Effector memory CD8-positive, alpha-beta T cell (primary cell): ENCODE results near the gene HDGF.
"Not testable (repeated sequence)": the region's sequence is repeated elsewhere in the genome, so short reads cannot be mapped to it uniquely, and the experiment has no call there.

Experiments
- ATAC-seq: fragments of 150-1000 bp; cut with Tn5 transposase; replicated peaks from 2 replicates; pipeline ENCODE4 v1.10.0; 2021; ENCODE audit warnings: mild to moderate bottlenecking, moderate library complexity
- DNase-seq, 3 experiments: peaks; one replicate each; pipeline ENCODE4 v3.0.0; 2021
- H3K27ac Mint-ChIP-seq, 2 donors: one replicate each; pipeline ENCODE4 v1.8.0; 2022; ENCODE audit warnings: mild to moderate bottlenecking in 2 of 2, mixed read lengths in 2 of 2, moderate library complexity in 2 of 2
- H3K27me3 Mint-ChIP-seq, 2 donors: one replicate each; pipeline ENCODE4 v1.8.0; 2022; ENCODE audit warnings: mixed read lengths in 2 of 2
- H3K36me3 Mint-ChIP-seq: one replicate; pipeline ENCODE4 v1.8.0; 2022; ENCODE audit warnings: mild to moderate bottlenecking, moderate library complexity, mixed read lengths; ENCODE audit not compliant: insufficient read depth
- H3K4me1 Mint-ChIP-seq, 2 donors: one replicate each; pipeline ENCODE4 v1.8.0; 2022; ENCODE audit warnings: low read depth in 2 of 2, mixed read lengths in 2 of 2
- H3K4me3 Mint-ChIP-seq, 2 donors: one replicate each; pipeline ENCODE4 v1.8.0; 2022; ENCODE audit warnings: mild to moderate bottlenecking in 2 of 2, mixed read lengths in 2 of 2, moderate library complexity in 2 of 2
- H3K9me3 Mint-ChIP-seq, 2 donors: one replicate each; pipeline ENCODE4 v1.8.0; 2022; ENCODE audit warnings: mixed read lengths in 2 of 2

Gene HDGF

DNA sequence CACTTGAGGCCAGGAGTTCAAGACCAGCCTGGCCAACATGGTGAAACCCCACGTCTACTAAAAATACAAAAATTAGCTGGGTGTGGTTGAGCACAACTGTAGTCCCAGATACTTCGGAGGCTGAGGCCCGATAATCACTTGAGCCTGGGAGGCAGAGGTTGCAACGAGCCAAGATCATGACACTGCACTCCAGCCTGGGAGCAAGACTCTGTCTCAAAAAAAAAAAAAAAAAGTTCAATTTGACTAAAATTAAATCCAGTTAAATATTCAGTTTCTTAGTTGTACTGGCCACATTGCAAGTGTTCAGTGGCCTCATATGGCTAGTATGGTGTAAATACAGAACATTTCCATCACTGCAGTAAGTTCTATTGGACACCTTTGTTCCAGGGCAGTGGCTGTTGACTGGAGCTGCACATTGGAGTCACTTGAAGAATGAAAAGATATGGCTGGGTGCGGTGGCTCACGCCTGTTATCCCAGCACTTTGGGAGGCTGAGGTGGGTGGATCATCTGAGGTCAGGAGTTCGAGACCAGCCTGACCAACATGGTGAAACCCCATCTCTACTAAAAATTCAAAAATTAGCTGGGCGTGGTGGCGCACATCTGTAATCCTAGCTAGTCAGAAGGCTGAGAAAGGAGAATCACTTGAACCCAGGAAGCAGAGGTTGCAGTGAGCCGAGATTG lies 6.2 kb upstream of the HDGF start:
- not testable (repeated sequence) for H3K27ac Mint-ChIP-seq, ATAC-seq, H3K4me1 Mint-ChIP-seq, DNase-seq, H3K9me3 Mint-ChIP-seq, H3K27me3 Mint-ChIP-seq, H3K4me3 Mint-ChIP-seq, H3K36me3 Mint-ChIP-seq

DNA sequence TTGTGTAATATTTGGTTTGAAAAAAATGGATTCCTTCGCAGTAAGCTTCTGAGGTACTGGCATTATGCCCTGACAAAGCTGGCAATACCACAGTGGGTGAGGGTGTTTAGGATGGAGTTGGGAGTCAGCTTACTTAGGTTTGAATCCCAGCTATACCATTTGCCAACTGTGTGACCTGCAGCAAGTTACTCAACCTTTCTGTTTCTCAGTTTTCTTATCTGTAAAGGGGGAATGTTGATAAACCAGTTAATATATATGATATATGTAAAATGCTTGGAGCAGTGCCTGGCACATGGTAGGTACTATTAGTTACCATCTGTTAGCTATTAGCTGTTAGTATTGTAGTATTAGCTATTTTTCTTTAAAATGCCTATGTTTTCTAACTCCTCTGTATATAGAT lies 4.9 kb upstream of the HDGF start:
- Mint-ChIP-seq H3K9me3 (no peaks in the 10 kb centered on the region), H3K4me3 (no peak overlapping the region), H3K4me1 (peaks cover 5 to 9% of the 10 kb centered on the region in 2 donors), H3K27me3 (no peaks in the 10 kb centered on the region), H3K36me3 (peaks cover 8% of the 10 kb centered on the region), H3K27ac (no peak overlapping the region)
- DNase-seq (no peak), ATAC-seq (no peak)

DNA sequence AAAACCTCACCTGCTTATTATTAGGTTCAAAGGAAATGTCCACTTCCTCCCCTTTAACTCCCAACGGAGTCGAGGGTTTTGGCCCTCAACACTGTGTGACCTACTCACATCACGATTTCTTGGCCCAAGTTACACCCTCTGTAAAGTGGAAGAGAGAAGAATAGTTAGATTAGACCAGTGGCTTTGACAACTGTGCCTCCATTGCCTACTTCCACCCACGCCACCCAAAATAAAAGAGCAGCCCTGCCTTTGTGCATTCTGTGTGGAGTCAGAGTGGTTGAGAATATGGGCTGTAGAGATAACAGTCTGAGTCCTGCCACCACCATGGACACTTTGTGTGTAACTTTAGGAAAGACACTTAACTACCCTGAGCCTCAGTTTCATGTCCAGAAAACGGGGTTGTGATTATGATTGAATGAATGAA lies 4.1 kb upstream of the HDGF start:
- H3K36me3 Mint-ChIP-seq = peaks cover 11% of the 10 kb centered on the region
- no peaks in the 10 kb centered on the region for H3K27me3 Mint-ChIP-seq
- no peak overlapping the region for H3K4me3 Mint-ChIP-seq
- H3K9me3 Mint-ChIP-seq = no peaks in the 10 kb centered on the region
- H3K4me1 Mint-ChIP-seq = peaks cover 6 to 9% of the 10 kb centered on the region in 2 donors
- no peak overlapping the region for H3K27ac Mint-ChIP-seq
- ATAC-seq (no peak), DNase-seq (no peak)

GRCh38 chr1:156754219-156754618 lies 2.7 kb upstream of the HDGF start:
- no peak overlapping the region for H3K4me3 Mint-ChIP-seq
- peaks cover 19% of the 10 kb centered on the region for H3K36me3 Mint-ChIP-seq
- ATAC-seq (no peak), DNase-seq (no peak)
- no peak overlapping the region for H3K27ac Mint-ChIP-seq
- H3K27me3 Mint-ChIP-seq = no peaks in the 10 kb centered on the region
- H3K4me1 Mint-ChIP-seq = peaks cover 19 to 22% of the 10 kb centered on the region in 2 donors
- no peaks in the 10 kb centered on the region for H3K9me3 Mint-ChIP-seq

GRCh38 chr1:156752843-156753482 lies 1.5 kb upstream of the HDGF start:
- peak overlapping the region; percentile 83 to 91 for H3K4me3 Mint-ChIP-seq
- no peaks in the 10 kb centered on the region for H3K9me3 Mint-ChIP-seq
- peak overlapping the region; percentile 83 to 98 for H3K27ac Mint-ChIP-seq
- DNase-seq (no peak), ATAC-seq (no peak)
- H3K36me3 Mint-ChIP-seq = peaks cover 29% of the 10 kb centered on the region
- peaks cover 30 to 34% of the 10 kb centered on the region in 2 donors for H3K4me1 Mint-ChIP-seq
- H3K27me3 Mint-ChIP-seq = no peaks in the 10 kb centered on the region

DNA sequence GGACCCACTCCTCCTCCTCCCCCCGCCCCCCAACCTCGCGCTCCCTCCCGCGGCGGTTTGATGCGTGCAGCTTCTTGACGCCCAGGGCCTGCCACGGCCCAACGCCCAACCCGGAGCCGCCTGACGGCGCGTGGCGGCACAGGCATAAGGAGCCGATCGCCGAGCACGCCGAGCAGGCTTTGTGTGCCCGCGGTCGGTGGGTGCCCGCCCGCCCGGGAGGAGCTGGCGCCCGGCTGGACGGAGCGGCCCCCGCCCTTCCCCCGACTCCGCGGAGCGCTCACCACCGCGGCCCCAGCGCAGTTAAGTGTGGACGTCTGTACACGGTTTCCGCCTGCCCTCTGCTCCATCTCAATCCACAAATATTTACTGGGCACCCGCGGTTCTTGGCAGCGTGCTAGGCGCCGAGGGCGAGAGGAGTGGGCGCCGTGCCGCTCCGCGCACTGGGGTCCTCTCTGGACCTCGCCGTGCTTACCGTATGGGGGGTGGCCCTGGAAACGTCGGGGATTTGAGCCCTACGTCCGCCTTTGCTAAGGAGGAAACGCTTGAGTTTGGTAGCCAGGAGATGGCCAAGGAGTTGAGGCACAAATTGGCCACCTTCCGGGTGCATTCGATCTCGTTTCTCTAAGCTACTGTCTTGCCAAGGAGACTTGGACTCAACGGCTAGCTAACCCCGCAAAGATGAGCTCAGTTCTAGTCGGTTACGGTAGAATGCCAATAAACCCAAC lies 444 bp upstream of the HDGF start:
- peaks cover 33% of the 10 kb centered on the region for H3K36me3 Mint-ChIP-seq
- ATAC-seq = peak; percentile 79
- no peaks in the 10 kb centered on the region for H3K27me3 Mint-ChIP-seq
- peak overlapping the region; percentile 83 to 91 for H3K4me3 Mint-ChIP-seq
- H3K27ac Mint-ChIP-seq = peak overlapping the region; percentile 83 to 98
- peaks cover 38 to 43% of the 10 kb centered on the region in 2 donors for H3K4me1 Mint-ChIP-seq
- peak; percentile 86 to 89 (median 88) for DNase-seq
- no peaks in the 10 kb centered on the region for H3K9me3 Mint-ChIP-seq

GRCh38 chr1:156750711-156751450 lies 594 bp downstream of the HDGF start:
- DNase-seq (peak in 2 of 3 experiments; percentile 28 to 35), ATAC-seq (peak; percentile 22)
- H3K36me3 Mint-ChIP-seq = peaks cover 33% of the 10 kb centered on the region
- H3K27me3 Mint-ChIP-seq = no peaks in the 10 kb centered on the region
- H3K9me3 Mint-ChIP-seq = no peaks in the 10 kb centered on the region
- peak overlapping the region; percentile 97 to 98 for H3K27ac Mint-ChIP-seq
- peaks cover 45 to 51% of the 10 kb centered on the region in 2 donors for H3K4me1 Mint-ChIP-seq
- peak overlapping the region; percentile 83 to 91 for H3K4me3 Mint-ChIP-seq

GRCh38 chr1:156750191-156750672 lies 1.2 kb downstream of the HDGF start:
- DNase-seq = peak in 1 of 3 experiments; percentile 16
- H3K4me3 Mint-ChIP-seq = peak overlapping the region; percentile 83 to 91
- H3K27ac Mint-ChIP-seq = peak overlapping the region; percentile 97 to 98
- peaks cover 36% of the 10 kb centered on the region for H3K36me3 Mint-ChIP-seq
- ATAC-seq = no peak
- no peaks in the 10 kb centered on the region for H3K9me3 Mint-ChIP-seq
- H3K27me3 Mint-ChIP-seq = no peaks in the 10 kb centered on the region
- H3K4me1 Mint-ChIP-seq = peaks cover 51 to 56% of the 10 kb centered on the region in 2 donors

DNA sequence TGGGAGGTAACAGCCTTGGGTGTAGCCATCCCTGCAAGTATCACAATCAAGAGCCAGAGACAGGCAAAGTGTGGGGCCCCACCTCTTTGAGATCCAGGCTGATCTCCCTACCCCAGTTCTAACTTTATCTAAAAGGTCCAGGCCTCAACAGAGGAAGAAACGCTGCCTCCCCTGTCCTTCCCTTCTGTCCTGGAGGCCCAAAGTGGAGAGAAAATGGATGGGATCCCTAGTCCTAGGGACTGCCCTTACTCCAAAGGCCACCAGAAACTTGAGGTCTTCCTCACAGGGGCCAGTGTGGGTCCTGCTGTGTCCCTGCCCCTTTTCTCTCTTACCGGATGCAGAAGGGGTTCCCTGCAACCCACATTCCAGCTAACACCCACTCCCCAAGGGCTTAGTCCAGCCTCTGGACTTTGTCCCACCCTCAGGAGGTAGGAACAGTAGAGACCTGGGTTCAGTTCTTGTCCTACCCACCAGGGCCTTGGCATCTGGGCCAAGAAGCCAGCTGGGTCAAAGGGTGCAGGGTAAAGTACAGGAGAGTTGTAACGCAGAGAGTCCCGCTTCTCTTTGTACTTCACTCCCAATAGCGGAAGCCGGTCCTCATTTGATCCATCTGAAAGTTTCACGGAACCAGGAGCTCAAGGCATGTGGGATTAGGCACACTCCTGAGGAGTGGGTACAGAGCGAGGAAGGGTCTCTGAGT lies 1.9 kb downstream of the HDGF start:
- Mint-ChIP-seq H3K4me1 (peaks cover 55 to 56% of the 10 kb centered on the region in 2 donors), H3K27ac (peak overlapping the region; percentile 97 to 98), H3K4me3 (peak overlapping the region; percentile 83 to 91), H3K9me3 (no peaks in the 10 kb centered on the region), H3K27me3 (no peaks in the 10 kb centered on the region), H3K36me3 (peaks cover 41% of the 10 kb centered on the region)
- DNase-seq = no peak
- no peak for ATAC-seq

DNA sequence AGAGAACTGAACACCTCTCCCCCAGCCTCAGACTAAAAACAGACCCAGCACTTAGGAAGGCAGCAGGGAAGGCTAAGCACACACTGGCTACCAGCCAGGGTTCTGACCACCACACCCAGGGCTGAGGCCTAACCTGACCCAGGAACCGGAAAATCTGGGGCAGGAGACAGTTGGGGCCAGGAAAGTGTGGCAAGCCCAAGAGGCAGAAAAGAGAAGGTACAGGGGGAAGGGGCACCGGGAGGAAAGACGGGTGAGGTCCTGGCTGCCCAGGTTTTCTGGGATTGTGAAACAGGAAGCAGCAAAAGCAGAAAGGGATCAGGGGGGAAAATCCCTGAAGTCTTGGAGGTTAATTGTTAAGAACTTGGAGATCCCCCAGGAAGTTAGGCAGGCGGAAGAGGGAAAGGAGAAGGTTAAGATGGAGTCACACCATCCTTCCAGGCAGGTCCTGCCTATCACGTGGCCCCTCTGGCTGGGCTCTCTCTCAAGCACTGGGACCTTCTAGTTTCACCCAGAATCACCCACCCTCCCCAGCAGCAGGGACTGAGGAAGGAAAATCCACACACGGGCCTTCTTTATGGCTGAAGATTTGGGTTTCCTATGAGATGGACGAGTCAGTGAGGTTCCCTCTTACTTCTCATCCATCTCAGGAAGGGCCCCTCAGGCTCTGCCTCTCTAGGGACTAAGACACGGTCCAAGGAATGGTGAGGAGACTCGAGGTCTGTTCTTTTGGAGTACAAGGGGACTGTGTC lies 2.6 kb downstream of the HDGF start:
- Mint-ChIP-seq H3K27me3 (no peaks in the 10 kb centered on the region), H3K4me1 (peaks cover 55 to 57% of the 10 kb centered on the region in 2 donors), H3K4me3 (peak overlapping the region; percentile 83 to 91), H3K36me3 (peaks cover 46% of the 10 kb centered on the region), H3K27ac (peak overlapping the region; percentile 97 to 98), H3K9me3 (no peaks in the 10 kb centered on the region)
- DNase-seq = no peak
- ATAC-seq = no peak

DNA sequence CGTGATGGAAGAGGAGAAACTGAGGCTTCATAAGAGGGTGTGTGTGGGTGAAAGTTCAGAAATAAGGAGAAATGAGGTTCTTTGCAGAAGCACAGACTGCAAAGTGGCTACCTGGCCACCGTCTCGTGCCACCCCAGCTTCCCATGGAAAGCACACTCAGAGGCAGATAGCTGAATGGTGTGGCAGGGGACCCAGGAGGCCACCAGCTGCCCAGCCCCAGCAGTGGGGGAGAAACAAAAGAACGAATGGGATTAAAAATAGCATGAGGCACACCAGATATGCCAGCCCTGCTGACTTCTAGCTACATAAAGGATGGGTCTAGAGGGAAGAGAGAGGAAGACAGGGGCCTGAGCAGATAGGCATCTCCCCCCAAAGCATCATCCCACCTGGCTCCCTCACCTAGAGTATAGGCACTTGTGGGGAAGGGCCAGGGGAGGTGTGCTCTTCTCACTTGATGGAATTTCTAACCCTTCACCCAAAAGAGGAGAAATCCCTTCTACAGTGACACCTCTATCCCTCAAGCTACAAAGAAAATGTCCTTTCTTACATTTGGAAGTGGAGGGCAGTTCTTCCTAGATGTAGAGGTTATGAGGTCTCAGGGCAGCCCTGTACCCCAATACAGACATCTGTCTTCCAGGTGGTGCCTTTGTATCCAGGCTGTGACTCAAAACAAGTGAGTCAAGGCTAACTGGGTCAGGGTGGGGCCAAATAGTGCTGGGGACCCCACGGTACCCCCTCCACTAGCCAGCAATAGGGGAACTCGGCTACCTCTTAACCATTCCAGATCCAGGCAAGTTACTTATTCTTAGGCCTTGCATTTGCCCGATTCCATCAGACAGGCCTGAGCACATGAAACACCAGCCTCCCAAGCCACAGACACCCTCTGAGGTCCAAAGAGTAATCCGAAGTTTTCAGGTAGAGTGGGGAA lies 3.5 kb downstream of the HDGF start:
- no peaks in the 10 kb centered on the region for H3K27me3 Mint-ChIP-seq
- ATAC-seq (no peak), DNase-seq (no peak)
- H3K4me3 Mint-ChIP-seq = peak overlapping the region; percentile 83 to 91
- no peaks in the 10 kb centered on the region for H3K9me3 Mint-ChIP-seq
- H3K36me3 Mint-ChIP-seq = peaks cover 51% of the 10 kb centered on the region
- H3K27ac Mint-ChIP-seq = peak overlapping the region; percentile 97 to 98
- peaks cover 53 to 57% of the 10 kb centered on the region in 2 donors for H3K4me1 Mint-ChIP-seq
